Kidney epithelial cell (primary cell): ENCODE results near the gene ARHGAP28. TPM values are rescaled to one million over a fixed set of nuclear protein-coding genes. Genes with fewer than 3 reads are reported as not detected.

ENCODE experiments used
- DNase-seq: peaks from one replicate; pipeline ENCODE4 v3.0.0-alpha.2; 2010; ENCODE audit warnings: low read depth
- H3K27me3 ChIP-seq: 2 replicates; pipeline ENCODE4 v1.6.0; 2011; ENCODE audit warnings: low read length; ENCODE audit not compliant: control insufficient read depth, insufficient read depth
- H3K36me3 ChIP-seq: 2 replicates; pipeline ENCODE4 v1.5.1; 2011; ENCODE audit warnings: low read length; ENCODE audit not compliant: control insufficient read depth, insufficient read depth
- H3K4me3 ChIP-seq: 2 replicates; pipeline ENCODE4 v1.5.1; 2011; ENCODE audit warnings: low read depth, mild to moderate bottlenecking, control low read depth, low read length
- total RNA-seq: library from RNA; depleted of rRNA; stranded (reverse); fragments of >200 nt; gene quantifications from 2 replicates; pipeline ENCODE4 v1.2.3, GENCODE V29; 2015
- TF ChIP-seq, protein P1 (sequence below): IDR thresholded peaks from 2 replicates; pipeline ENCODE4 v1.5.1; 2011; ENCODE audit warnings: mild to moderate bottlenecking, moderate library complexity, low read length, control low read depth, inconsistent platforms; ENCODE audit not compliant: insufficient read depth, poor library complexity, severe bottlenecking

ARHGAP28 gene
- total RNA-seq, 1 donor from 2014 or later: 4.6 TPM

DNA sequence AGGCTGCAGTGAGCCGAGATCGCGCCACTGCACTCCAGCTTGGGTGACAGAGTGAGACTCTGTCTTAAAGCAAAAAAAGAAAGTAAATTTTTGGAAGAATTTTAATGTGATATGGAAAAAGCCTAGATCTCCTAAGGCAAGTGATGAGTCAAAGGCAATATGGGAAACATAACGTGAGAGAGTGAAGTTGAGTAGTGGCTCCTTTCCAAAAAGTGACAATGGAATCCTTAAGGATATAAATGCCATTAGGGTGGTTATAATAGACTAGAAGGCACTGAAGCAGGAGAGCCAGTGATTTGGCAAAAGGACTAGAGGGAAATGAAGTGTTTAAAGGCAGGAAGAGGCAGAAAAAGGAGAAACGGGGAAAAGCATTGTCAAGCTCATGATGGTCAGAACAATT is 25.6 kb downstream of the ARHGAP28 start:
- no peak for DNase-seq
- TF ChIP-seq, protein P1, sequence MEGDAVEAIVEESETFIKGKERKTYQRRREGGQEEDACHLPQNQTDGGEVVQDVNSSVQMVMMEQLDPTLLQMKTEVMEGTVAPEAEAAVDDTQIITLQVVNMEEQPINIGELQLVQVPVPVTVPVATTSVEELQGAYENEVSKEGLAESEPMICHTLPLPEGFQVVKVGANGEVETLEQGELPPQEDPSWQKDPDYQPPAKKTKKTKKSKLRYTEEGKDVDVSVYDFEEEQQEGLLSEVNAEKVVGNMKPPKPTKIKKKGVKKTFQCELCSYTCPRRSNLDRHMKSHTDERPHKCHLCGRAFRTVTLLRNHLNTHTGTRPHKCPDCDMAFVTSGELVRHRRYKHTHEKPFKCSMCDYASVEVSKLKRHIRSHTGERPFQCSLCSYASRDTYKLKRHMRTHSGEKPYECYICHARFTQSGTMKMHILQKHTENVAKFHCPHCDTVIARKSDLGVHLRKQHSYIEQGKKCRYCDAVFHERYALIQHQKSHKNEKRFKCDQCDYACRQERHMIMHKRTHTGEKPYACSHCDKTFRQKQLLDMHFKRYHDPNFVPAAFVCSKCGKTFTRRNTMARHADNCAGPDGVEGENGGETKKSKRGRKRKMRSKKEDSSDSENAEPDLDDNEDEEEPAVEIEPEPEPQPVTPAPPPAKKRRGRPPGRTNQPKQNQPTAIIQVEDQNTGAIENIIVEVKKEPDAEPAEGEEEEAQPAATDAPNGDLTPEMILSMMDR: no peak
- H3K27me3 ChIP-seq: no peaks in the 10 kb centered on the region
- H3K4me3 ChIP-seq: no peak overlapping the region
- no peaks in the 10 kb centered on the region for H3K36me3 ChIP-seq

- DNase-seq: peak; percentile 82
- no peaks in the 10 kb centered on the region for H3K27me3 ChIP-seq
- TF ChIP-seq, protein P1: no peak
- no peaks in the 10 kb centered on the region for H3K36me3 ChIP-seq
- no peak overlapping the region for H3K4me3 ChIP-seq
These were observed 28.4 kb downstream of the ARHGAP28 start for GRCh38 chr18:6757931-6758330.

GRCh38 chr18:6759579-6759978 is 30.1 kb downstream of the ARHGAP28 start:
- TF ChIP-seq, protein P1: no peak
- no peak for DNase-seq
- Histone ChIP-seq H3K36me3 (no peaks in the 10 kb centered on the region), H3K4me3 (no peak overlapping the region), H3K27me3 (no peaks in the 10 kb centered on the region)

DNA sequence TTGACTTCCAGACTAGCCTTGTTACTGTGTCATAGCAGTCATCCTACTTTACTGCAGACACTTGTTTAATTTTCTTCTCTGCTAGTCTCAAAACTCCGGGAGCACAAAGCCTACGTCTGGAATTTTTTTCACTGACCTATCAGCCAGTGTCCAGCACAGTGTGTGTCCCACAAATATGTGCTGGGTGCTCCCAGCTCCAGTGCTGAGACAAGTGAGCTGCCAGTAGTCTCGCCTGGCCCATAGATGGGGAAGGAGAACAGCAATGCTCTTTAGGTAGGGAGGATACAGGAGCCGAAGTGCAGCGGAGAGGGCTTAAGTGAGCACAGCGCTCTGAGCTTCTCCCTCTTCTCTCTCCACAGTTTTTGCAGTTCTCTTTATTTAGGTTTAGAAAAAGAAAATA is 34.0 kb downstream of the ARHGAP28 start:
- H3K27me3 ChIP-seq: no peaks in the 10 kb centered on the region
- no peak overlapping the region for H3K4me3 ChIP-seq
- TF ChIP-seq, protein P1: no peak
- no peak for DNase-seq
- no peaks in the 10 kb centered on the region for H3K36me3 ChIP-seq

GRCh38 chr18:6764382-6764781 is 34.9 kb downstream of the ARHGAP28 start:
- no peak for DNase-seq
- Histone ChIP-seq H3K4me3 (no peak overlapping the region), H3K36me3 (no peaks in the 10 kb centered on the region), H3K27me3 (no peaks in the 10 kb centered on the region)
- TF ChIP-seq, protein P1: no peak

- Histone ChIP-seq H3K27me3 (no peaks in the 10 kb centered on the region), H3K36me3 (no peaks in the 10 kb centered on the region), H3K4me3 (no peak overlapping the region)
- DNase-seq: no peak
- TF ChIP-seq, protein P1: no peak
These were observed 44.3 kb downstream of the ARHGAP28 start for GRCh38 chr18:6773777-6774176.
